A375 (cell line): ENCODE measurements around the gene EPHX1. TPM values are rescaled to one million over a fixed set of nuclear protein-coding genes. Genes with fewer than 3 reads are reported as not detected.

Experiments
- total RNA-seq: library from RNA; depleted of rRNA; stranded (reverse); fragments of >200 nt; shearing (Covaris generic); gene quantifications from 2 replicates; pipeline ENCODE4 v1.2.3, GENCODE V29; 2014; rRNA removed

The EPHX1 gene
- 16.7 and 19.0 TPM in 2 replicates for total RNA-seq

GRCh38 chr1:225809842-225810578 is at the start of gene EPHX1:
Gene EPHX1, plus strand, starts transcription at chr1:225810124. Its CDS starts 18,606 bp downstream, at chr1:225828730.

DNA sequence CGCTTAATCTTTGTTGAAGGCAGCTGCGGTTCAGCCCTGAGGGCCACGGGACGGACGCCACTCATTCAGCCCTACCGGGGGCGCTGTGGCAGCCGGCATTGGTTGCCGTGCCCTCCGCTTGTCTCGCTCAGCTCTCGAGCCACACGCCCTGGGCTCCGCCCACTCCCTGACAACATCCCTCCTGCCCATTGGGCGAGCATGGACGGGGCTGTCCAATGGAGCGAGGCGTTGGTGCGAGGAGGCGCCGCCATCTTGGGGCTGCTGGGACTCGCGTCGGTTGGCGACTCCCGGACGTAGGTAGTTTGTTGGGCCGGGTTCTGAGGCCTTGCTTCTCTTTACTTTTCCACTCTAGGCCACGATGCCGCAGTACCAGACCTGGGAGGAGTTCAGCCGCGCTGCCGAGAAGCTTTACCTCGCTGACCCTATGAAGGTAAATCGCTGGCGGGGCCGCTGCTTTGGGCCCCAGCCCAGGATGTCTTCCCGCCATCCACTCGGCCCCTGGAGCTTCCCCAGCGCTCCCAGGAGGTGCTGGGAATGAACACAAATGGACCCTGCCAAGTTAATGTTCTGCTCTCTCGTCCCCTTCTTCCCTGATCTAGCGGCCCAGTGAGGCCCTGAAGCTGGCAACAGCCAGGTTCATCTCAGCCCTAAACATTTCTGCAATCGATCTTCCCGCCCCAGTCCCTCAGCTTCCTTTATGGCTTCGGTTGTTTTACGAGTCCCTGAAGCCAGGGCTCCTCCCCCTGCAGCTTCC is 32.2 kb upstream of the EPHX1 start, which contains the start of gene SRP9:
TSS of gene SRP9 (plus strand) at position 244 of the 754 bp plus-strand sequence. CDS start at position 359, 115 bp downstream.

DNA sequence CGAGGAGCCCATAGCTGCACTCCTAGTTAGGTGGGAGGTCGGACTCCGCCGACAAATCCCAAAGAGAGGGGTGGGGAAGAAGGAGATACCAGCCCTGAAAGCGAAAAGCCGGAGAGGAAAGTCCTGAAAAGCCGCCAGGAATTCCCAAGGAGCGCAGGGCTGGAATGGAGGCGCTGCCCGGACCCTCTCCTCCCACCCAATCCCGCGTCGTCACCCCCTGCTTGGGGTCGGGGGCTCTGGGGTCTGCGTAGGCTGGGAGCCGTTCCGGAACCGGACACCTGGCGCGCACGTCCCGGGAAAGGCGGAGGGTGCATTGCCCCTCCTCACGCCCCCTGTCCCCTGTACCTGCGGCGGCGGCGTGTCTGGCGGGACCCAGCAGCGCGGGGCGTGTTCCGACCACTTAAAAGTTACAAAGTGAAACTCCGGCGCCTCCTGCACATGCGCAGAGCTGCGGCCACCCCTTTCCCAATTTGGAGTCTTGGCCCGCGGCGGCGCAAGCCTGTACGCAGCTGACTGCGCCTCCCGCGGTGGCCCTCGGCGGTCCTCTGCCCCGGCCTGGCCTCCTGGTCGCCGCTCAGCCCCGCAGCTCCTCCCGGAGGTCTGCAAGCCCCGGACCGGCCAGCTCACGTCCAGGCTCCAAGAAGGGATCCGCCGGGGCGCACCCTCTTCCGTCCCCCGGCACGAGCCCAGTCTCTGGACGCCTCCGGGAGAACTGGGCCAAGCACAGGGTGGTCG is 72.2 kb downstream of the EPHX1 start, which contains the start of gene TMEM63A:
TSS of gene TMEM63A (minus strand) at position 422 of the 735 bp plus-strand sequence. CDS start 4,800 bp downstream, outside the sequence.

GRCh38 chr1:225888898-225889601 is 79.1 kb downstream of the EPHX1 start, which contains the start of gene LEFTY1:
Gene LEFTY1, minus strand, starts transcription at chr1:225889146. Its CDS starts 80 bp downstream, at chr1:225889066.

Other genes starting within 250 kb of the EPHX1 start
- 96.3 and 118 TPM in 2 replicates for gene ENAH, start 157.0 kb upstream of the EPHX1 start, total RNA-seq
- 140 and 148 TPM in 2 replicates for gene SRP9, start 32.3 kb upstream of the EPHX1 start, total RNA-seq
- gene TMEM63A, start 72.3 kb downstream of the EPHX1 start, total RNA-seq = 58.1 and 68.7 TPM in 2 replicates
- gene LEFTY1, start 79.0 kb downstream of the EPHX1 start, total RNA-seq = 0.38 and 0.82 TPM in 2 replicates
- gene PYCR2, start 114.1 kb downstream of the EPHX1 start, total RNA-seq = 122 and 138 TPM in 2 replicates
- not detected in 2 replicates for gene LEFTY2, start 131.1 kb downstream of the EPHX1 start, total RNA-seq
- 38.0 and 39.6 TPM in 2 replicates for gene SDE2, start 189.2 kb downstream of the EPHX1 start, total RNA-seq